Osteocyte (in vitro differentiated cells): ENCODE measurements around the gene NHS. TPM values are rescaled to one million over a fixed set of nuclear protein-coding genes. Genes with fewer than 3 reads are reported as not detected.

Experiments
- DNase-seq: peaks from one replicate; pipeline ENCODE4 v3.0.0; 2021; ENCODE audit warnings: mixed read lengths; ENCODE audit not compliant: unreplicated experiment; ENCODE audit errors: extremely low spot score
- H3K27ac Mint-ChIP-seq: one replicate; pipeline ENCODE4 v1.8.0; 2021; ENCODE audit warnings: mild to moderate bottlenecking, mixed read lengths; ENCODE audit not compliant: unreplicated experiment
- H3K27me3 Mint-ChIP-seq: one replicate; pipeline ENCODE4 v1.8.0; 2021; ENCODE audit warnings: mixed read lengths; ENCODE audit not compliant: unreplicated experiment
- H3K36me3 Mint-ChIP-seq: one replicate; pipeline ENCODE4 v1.8.0; 2021; ENCODE audit warnings: mixed read lengths; ENCODE audit not compliant: unreplicated experiment
- H3K4me1 Mint-ChIP-seq: one replicate; pipeline ENCODE4 v1.8.0; 2021; ENCODE audit warnings: mixed read lengths; ENCODE audit not compliant: unreplicated experiment
- H3K4me3 Mint-ChIP-seq: one replicate; pipeline ENCODE4 v1.8.0; 2021; ENCODE audit warnings: mild to moderate bottlenecking, moderate library complexity, mixed read lengths; ENCODE audit not compliant: unreplicated experiment
- H3K9me3 Mint-ChIP-seq: one replicate; pipeline ENCODE4 v1.8.0; 2021; ENCODE audit warnings: mixed read lengths; ENCODE audit not compliant: unreplicated experiment
- CTCF ChIP-seq: fragments of 200-600 bp; sonication (generic); IDR thresholded peaks from 2 replicates; pipeline ENCODE4 v1.5.0; 2021; ENCODE audit warnings: antibody characterized with exemption, mild to moderate bottlenecking, moderate library complexity
- long read RNA-seq: library from polyadenylated mRNA; unstranded; transcript quantifications from one replicate; pipeline ENCODE4 v2.0.0, GENCODE V29; 2021
- total RNA-seq: library from RNA; stranded (reverse); gene quantifications from 2 replicates; pipeline ENCODE4 v1.2.1, GENCODE V29; 2021

The NHS gene
- total RNA-seq = 4.3 and 7.0 TPM in 2 replicates
- long read RNA-seq, partial matches to known transcripts = 3 of 4 reads
- long read RNA-seq, other reads (novel, unspliced or antisense) = 1 of 4 reads

GRCh38 chrX:17374619-17375366 is at the start of gene NHS:
NHS (plus strand) TSS chrX:17375200; CDS start chrX:17375758, 558 bp downstream.
- H3K36me3 Mint-ChIP-seq = no peaks in the 10 kb centered on the region
- H3K27ac Mint-ChIP-seq = no peak within 1 kb of the TSS
- DNase-seq = peak; percentile 85
- H3K4me3 Mint-ChIP-seq = peak within 1 kb of the TSS; percentile 64
- H3K9me3 Mint-ChIP-seq = peaks cover under 1% of the 10 kb centered on the region
- peak; percentile 54 for TF ChIP-seq CTCF
- H3K4me1 Mint-ChIP-seq = peaks cover 11% of the 10 kb centered on the region
- H3K27me3 Mint-ChIP-seq = peaks cover 56% of the 10 kb centered on the region

GRCh38 chrX:17328837-17329236 is 46.2 kb upstream of the NHS start:
- H3K36me3 Mint-ChIP-seq = no peaks in the 10 kb centered on the region
- no peak overlapping the region for H3K4me3 Mint-ChIP-seq
- DNase-seq = no peak
- no peaks in the 10 kb centered on the region for H3K4me1 Mint-ChIP-seq
- H3K27ac Mint-ChIP-seq = no peak overlapping the region
- H3K27me3 Mint-ChIP-seq = no peaks in the 10 kb centered on the region
- TF ChIP-seq CTCF = no peak
- H3K9me3 Mint-ChIP-seq = peaks cover 4% of the 10 kb centered on the region

- Mint-ChIP-seq H3K27me3 (no peaks in the 10 kb centered on the region), H3K36me3 (no peaks in the 10 kb centered on the region), H3K9me3 (no peaks in the 10 kb centered on the region), H3K4me1 (no peaks in the 10 kb centered on the region), H3K27ac (no peak overlapping the region), H3K4me3 (no peak overlapping the region)
- DNase-seq = no peak
- no peak for TF ChIP-seq CTCF
Observed at GRCh38 chrX:17336377-17336776, 38.6 kb upstream of the NHS start.

- Mint-ChIP-seq H3K36me3 (no peaks in the 10 kb centered on the region), H3K4me3 (no peak overlapping the region), H3K27me3 (no peaks in the 10 kb centered on the region), H3K4me1 (no peaks in the 10 kb centered on the region), H3K27ac (no peak overlapping the region), H3K9me3 (peaks cover 7% of the 10 kb centered on the region)
- no peak for DNase-seq
- no peak for TF ChIP-seq CTCF
Observed at GRCh38 chrX:17355976-17356375, 19.0 kb upstream of the NHS start.

GRCh38 chrX:17359500-17359899 is 15.5 kb upstream of the NHS start:
- DNase-seq = no peak
- Mint-ChIP-seq H3K9me3 (no peaks in the 10 kb centered on the region), H3K27ac (no peak overlapping the region), H3K36me3 (no peaks in the 10 kb centered on the region), H3K4me1 (no peaks in the 10 kb centered on the region), H3K4me3 (no peak overlapping the region), H3K27me3 (peaks cover 2% of the 10 kb centered on the region)
- TF ChIP-seq CTCF = no peak
